ENCODE data around the gene MMP7.

The MMP7 gene

GRCh38 chr11:102539567-102539966 lies 9.0 kb upstream of the MMP7 start:
- no peak for DNase-seq (ENCODE audit: low read depth in 2 of 2)

GRCh38 chr11:102538932-102539331 lies 8.4 kb upstream of the MMP7 start:
- DNase-seq (ENCODE audit: low read depth in 2 of 2) = no peak

GRCh38 chr11:102534261-102534872 lies 3.8 kb upstream of the MMP7 start:
- no peak for DNase-seq (ENCODE audit: low read depth in 2 of 2)

GRCh38 chr11:102528618-102529017 lies 1.9 kb downstream of the MMP7 start:
- DNase-seq (ENCODE audit: low read depth in 2 of 2) = no peak

GRCh38 chr11:102527684-102528083 lies 2.9 kb downstream of the MMP7 start:
- DNase-seq (ENCODE audit: low read depth in 2 of 2) = peak; percentile 5 to 16

GRCh38 chr11:102527041-102527440 lies 3.5 kb downstream of the MMP7 start:
- no peak for DNase-seq (ENCODE audit: low read depth in 2 of 2)

GRCh38 chr11:102523887-102524286 lies 6.7 kb downstream of the MMP7 start:
- no peak for DNase-seq (ENCODE audit: low read depth in 2 of 2)

- DNase-seq (ENCODE audit: low read depth in 2 of 2) = no peak
Observed at GRCh38 chr11:102523189-102523570, 7.4 kb downstream of the MMP7 start.

GRCh38 chr11:102522312-102523188 lies 8.0 kb downstream of the MMP7 start:
- no peak for DNase-seq (ENCODE audit: low read depth in 2 of 2)

- DNase-seq (ENCODE audit: low read depth in 2 of 2) = no peak
Observed at GRCh38 chr11:102521121-102521520, 9.4 kb downstream of the MMP7 start.

GRCh38 chr11:102520514-102520913 lies 10.0 kb downstream of the MMP7 start:
- no peak for DNase-seq (ENCODE audit: low read depth in 2 of 2)

- no peak for DNase-seq (ENCODE audit: low read depth in 2 of 2)
Observed at GRCh38 chr11:102518296-102519094, 12.1 kb downstream of the MMP7 start.

GRCh38 chr11:102517670-102518069 lies 12.9 kb downstream of the MMP7 start:
- DNase-seq (ENCODE audit: low read depth in 2 of 2) = no peak

- no peak for DNase-seq (ENCODE audit: low read depth in 2 of 2)
Observed at GRCh38 chr11:102516179-102516578, 14.4 kb downstream of the MMP7 start.

- DNase-seq (ENCODE audit: low read depth in 2 of 2) = no peak
Observed at GRCh38 chr11:102513869-102514268, 16.7 kb downstream of the MMP7 start.

GRCh38 chr11:102510439-102511135 lies 20.0 kb downstream of the MMP7 start:
- DNase-seq (ENCODE audit: low read depth in 2 of 2) = no peak

GRCh38 chr11:102502831-102503230 lies 27.7 kb downstream of the MMP7 start:
- DNase-seq (ENCODE audit: low read depth in 2 of 2) = peak; percentile 40 to 52

GRCh38 chr11:102500829-102501228 lies 29.7 kb downstream of the MMP7 start:
- no peak for DNase-seq (ENCODE audit: low read depth in 2 of 2)

- no peak for DNase-seq (ENCODE audit: low read depth in 2 of 2)
Observed at GRCh38 chr11:102499931-102500330, 30.6 kb downstream of the MMP7 start.

GRCh38 chr11:102499151-102499550 lies 31.4 kb downstream of the MMP7 start:
- DNase-seq (ENCODE audit: low read depth in 2 of 2) = no peak

GRCh38 chr11:102497061-102497460 lies 33.5 kb downstream of the MMP7 start:
- DNase-seq (ENCODE audit: low read depth in 2 of 2) = peak; percentile 32 to 42
